ENCODE results near the gene TREH.
A peak's percentile ranks its signal among the peaks of the same experiment; 100 is the strongest.
"Not testable (repeated sequence)": the region's sequence is repeated elsewhere in the genome, so short reads cannot be mapped to it uniquely, and the experiment has no call there.

Gene TREH

DNA sequence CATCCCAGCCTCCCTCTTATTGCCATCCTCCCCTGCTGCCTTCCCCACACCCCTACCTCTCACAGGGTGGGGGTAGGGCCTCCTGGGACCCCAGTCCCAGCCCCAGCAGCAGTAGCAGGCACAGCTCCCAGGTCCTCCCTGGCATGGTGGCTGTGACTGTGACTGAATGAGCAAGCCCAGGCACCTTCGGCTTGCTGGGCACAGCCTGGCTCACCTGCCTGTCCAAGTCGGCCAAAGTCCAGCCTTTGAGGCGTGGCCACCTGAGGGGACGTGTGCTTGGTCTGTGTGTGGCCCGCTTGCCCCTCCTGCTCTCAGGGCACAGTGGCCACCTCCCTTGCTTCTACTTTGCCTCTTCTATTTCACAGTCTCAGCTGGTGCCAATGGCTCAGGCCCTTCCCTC is at the start of gene TREH:
TREH (minus strand) TSS at position 168 of the 400 bp plus-strand sequence; CDS start at position 145, 23 bp downstream.
- Histone ChIP-seq H3K4me3 (ENCODE audit: low read depth, low read length) (no peak within 1 kb of the TSS), H3K36me3 (ENCODE audit: control insufficient read depth, insufficient read depth, low read length) (no peaks in the 10 kb centered on the region), H3K27ac (ENCODE audit: low read depth, low read length) (no peak within 1 kb of the TSS), H3K9ac (ENCODE audit: low read length) (peak within 1 kb of the TSS; percentile 4), H3K9me3 (ENCODE audit: control insufficient read depth, insufficient read depth, low read depth, low read length) (peaks cover 20% of the 10 kb centered on the region), H3K27me3 (ENCODE audit: control insufficient read depth, insufficient read depth, low read length) (no peaks in the 10 kb centered on the region), H3K4me1 (ENCODE audit: control insufficient read depth, insufficient read depth, low read length) (peaks cover 7% of the 10 kb centered on the region; the same call in 1 of the 2 replicates)

DNA sequence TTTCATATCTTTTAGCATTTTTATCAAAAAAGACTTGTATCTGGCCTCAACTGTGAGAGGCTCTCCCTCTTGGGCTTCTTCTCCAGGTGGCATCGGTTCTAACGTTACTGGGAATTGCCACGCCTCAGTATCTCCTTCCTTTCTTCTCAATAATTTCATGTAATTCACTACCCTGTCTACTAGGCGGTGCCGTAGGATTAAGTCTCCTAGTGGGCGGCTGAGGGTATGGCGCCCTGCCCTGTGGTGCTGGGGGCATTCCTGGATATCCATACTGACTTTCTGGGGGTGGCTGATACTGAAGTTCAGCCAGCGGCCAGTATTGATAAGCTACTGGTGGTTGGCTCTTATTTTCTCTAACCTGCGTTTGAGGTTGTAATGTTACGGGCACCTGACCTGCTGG is 48.7 kb upstream of the TREH start:
- Histone ChIP-seq H3K36me3 (ENCODE audit: control insufficient read depth, insufficient read depth, low read length) (peaks cover 20% of the 10 kb centered on the region), H3K4me3 (ENCODE audit: low read depth, low read length) (peak overlapping the region; percentile 58), H3K9me3 (ENCODE audit: control insufficient read depth, insufficient read depth, low read depth, low read length) (peaks cover 11% of the 10 kb centered on the region; the same call in 1 of the 2 replicates), H3K9ac (ENCODE audit: low read length) (peak overlapping the region; percentile 95), H3K27ac (ENCODE audit: low read depth, low read length) (peak overlapping the region; percentile 65; the same call in 1 of the 2 replicates)
- not testable (repeated sequence) for H3K27me3 ChIP-seq (ENCODE audit: control insufficient read depth, insufficient read depth, low read length); H3K4me1 ChIP-seq (ENCODE audit: control insufficient read depth, insufficient read depth, low read length)

- peak overlapping the region; percentile 58; the same call in 1 of the 2 replicates for H3K4me3 ChIP-seq (ENCODE audit: low read depth, low read length)
- H3K27ac ChIP-seq (ENCODE audit: low read depth, low read length), result not testable (repeated sequence)
These were observed 48.2 kb upstream of the TREH start for GRCh38 chr11:118727721-118728066.

DNA sequence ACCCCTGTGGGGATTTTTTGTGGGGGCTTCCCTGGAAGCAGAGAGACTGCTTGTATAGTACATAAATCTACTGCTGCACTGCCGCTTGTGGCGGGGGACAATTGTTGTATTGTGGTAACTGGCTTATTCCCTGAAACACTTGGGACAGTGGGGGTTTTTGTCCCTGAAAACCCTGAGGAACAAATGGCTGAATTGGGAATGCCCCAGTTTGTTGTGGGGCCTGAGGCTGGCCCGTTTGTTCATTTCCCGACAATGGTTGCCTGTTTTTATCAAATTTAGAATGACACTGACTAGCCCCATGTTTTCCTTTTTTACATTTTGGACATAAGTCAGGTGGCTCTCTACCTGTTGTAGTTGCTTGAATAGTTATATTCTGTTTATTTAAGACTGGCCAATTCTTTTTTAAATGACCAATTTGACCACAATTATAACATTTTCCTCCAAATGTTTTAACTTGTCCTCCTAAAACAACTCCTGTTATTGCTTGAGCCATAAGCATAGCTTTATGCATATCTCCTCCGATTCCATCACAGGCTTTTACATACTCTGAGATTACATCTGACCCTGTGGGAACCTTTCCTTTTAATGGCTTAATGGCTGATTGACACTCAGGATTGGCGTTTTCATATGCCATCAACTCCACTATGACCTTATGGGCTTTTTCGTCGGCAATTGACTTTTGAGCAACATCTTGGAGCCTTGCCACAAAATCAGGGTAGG is 47.7 kb upstream of the TREH start:
- H3K36me3 ChIP-seq (ENCODE audit: control insufficient read depth, insufficient read depth, low read length), result peaks cover 17% of the 10 kb centered on the region
- peak overlapping the region; percentile 6; the same call in 1 of the 2 replicates for H3K27ac ChIP-seq (ENCODE audit: low read depth, low read length)
- H3K4me1 ChIP-seq (ENCODE audit: control insufficient read depth, insufficient read depth, low read length), result not testable (repeated sequence)

More at GRCh38 chr11:118727721-118728066, 48.2 kb upstream of the TREH start:
- H3K36me3 ChIP-seq (ENCODE audit: control insufficient read depth, insufficient read depth, low read length), result peaks cover 20% of the 10 kb centered on the region
- H3K9ac ChIP-seq (ENCODE audit: low read length), result peak overlapping the region; percentile 95
- H3K9me3 ChIP-seq (ENCODE audit: control insufficient read depth, insufficient read depth, low read depth, low read length), result peaks cover 11% of the 10 kb centered on the region; the same call in 1 of the 2 replicates
- H3K27me3 ChIP-seq (ENCODE audit: control insufficient read depth, insufficient read depth, low read length); H3K4me1 ChIP-seq (ENCODE audit: control insufficient read depth, insufficient read depth, low read length): not testable (repeated sequence)

DNA sequence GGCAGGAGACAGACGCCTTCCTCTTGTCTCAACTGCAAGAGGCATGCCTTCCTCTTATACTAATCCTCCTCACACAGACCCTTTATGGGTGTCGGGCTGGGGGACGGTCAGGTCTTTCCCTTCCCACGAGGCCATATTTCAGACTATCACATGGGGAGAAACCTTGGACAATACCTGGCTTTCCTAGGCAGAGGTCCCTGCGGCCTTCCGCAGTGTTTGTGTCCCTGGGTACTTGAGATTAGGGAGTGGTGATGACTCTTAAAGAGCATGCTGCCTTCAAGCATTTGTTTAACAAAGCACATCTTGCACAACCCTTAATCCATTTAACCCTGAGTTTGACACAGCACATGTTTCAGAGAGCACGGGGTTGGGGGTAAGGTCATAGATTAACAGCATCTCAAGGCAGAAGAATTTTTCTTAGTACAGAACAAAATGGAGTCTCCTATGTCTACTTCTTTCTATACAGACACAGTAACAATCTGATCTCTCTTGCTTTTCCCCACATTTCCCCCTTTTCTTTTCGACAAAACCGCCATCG is 42.1 kb upstream of the TREH start:
- not testable (repeated sequence) for H3K4me3 ChIP-seq (ENCODE audit: low read depth, low read length); H3K27ac ChIP-seq (ENCODE audit: low read depth, low read length); H3K27me3 ChIP-seq (ENCODE audit: control insufficient read depth, insufficient read depth, low read length); H3K9me3 ChIP-seq (ENCODE audit: control insufficient read depth, insufficient read depth, low read depth, low read length); H3K9ac ChIP-seq (ENCODE audit: low read length)
- peaks cover 12% of the 10 kb centered on the region; the same call in 1 of the 2 replicates for H3K4me1 ChIP-seq (ENCODE audit: control insufficient read depth, insufficient read depth, low read length)
- peaks cover 14% of the 10 kb centered on the region for H3K36me3 ChIP-seq (ENCODE audit: control insufficient read depth, insufficient read depth, low read length)

More for the DNA sequence above, 47.7 kb upstream of the TREH start:
- H3K9ac ChIP-seq (ENCODE audit: low read length), result peak overlapping the region; percentile 95
- H3K9me3 ChIP-seq (ENCODE audit: control insufficient read depth, insufficient read depth, low read depth, low read length); H3K27me3 ChIP-seq (ENCODE audit: control insufficient read depth, insufficient read depth, low read length): not testable (repeated sequence)
- peak overlapping the region; percentile 58 for H3K4me3 ChIP-seq (ENCODE audit: low read depth, low read length)

DNA sequence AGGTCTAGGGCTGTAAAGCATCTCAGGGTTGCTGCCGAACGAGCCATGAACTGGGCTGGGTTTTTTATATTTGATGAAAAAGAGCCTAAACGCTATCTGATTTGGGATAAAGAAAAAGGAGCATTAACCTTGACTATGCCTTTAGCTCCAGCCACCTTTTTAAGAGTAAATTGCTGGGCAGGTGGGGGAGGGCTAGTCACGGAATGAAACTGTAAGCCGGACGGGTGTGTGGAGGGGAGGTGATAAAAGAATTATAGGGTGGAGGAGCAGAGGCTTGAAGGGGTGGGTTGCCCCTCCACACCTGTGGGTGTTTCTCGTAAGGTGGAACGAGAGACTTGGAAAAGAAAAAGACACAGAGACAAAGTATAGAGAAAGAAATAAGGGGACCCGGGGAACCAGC is 41.3 kb upstream of the TREH start:
- peak overlapping the region; percentile 55 for H3K4me3 ChIP-seq (ENCODE audit: low read depth, low read length)
- H3K9me3 ChIP-seq (ENCODE audit: control insufficient read depth, insufficient read depth, low read depth, low read length); H3K27me3 ChIP-seq (ENCODE audit: control insufficient read depth, insufficient read depth, low read length): not testable (repeated sequence)
- H3K9ac ChIP-seq (ENCODE audit: low read length), result peak overlapping the region; percentile 83
- H3K4me1 ChIP-seq (ENCODE audit: control insufficient read depth, insufficient read depth, low read length), result peaks cover 15% of the 10 kb centered on the region
- H3K36me3 ChIP-seq (ENCODE audit: control insufficient read depth, insufficient read depth, low read length), result peaks cover 14% of the 10 kb centered on the region
- H3K27ac ChIP-seq (ENCODE audit: low read depth, low read length), result peak overlapping the region; percentile 74; the same call in 1 of the 2 replicates

DNA sequence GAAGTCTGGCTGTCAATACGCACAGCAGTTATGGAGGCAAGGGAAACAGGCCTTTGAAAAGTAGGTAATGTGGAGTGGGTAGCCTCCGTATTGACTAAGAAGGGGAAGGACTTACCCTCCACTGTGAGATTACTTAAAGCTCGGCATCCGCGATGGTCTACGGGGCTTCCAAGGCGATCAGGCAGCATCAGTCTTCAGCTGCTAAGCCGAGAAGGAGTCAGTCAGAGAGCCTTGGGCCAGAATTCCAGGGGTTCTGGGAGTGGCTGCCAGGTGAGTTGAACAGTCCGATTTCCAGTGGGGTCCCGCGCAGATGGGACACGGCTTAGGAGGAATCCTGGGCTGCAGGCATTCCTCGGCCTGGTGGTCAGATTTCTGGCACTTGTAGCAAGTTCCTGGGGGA is 40.6 kb upstream of the TREH start:
- H3K27ac ChIP-seq (ENCODE audit: low read depth, low read length), result peak overlapping the region; percentile 74; the same call in 1 of the 2 replicates
- peak overlapping the region; percentile 83 for H3K9ac ChIP-seq (ENCODE audit: low read length)
- H3K9me3 ChIP-seq (ENCODE audit: control insufficient read depth, insufficient read depth, low read depth, low read length), result not testable (repeated sequence)

GRCh38 chr11:118718562-118718961 is 39.1 kb upstream of the TREH start:
- H3K9ac ChIP-seq (ENCODE audit: low read length), result peak overlapping the region; percentile 55
- H3K4me3 ChIP-seq (ENCODE audit: low read depth, low read length), result peak overlapping the region; percentile 36
- H3K36me3 ChIP-seq (ENCODE audit: control insufficient read depth, insufficient read depth, low read length), result peaks cover 14% of the 10 kb centered on the region
- H3K9me3 ChIP-seq (ENCODE audit: control insufficient read depth, insufficient read depth, low read depth, low read length); H3K27me3 ChIP-seq (ENCODE audit: control insufficient read depth, insufficient read depth, low read length): not testable (repeated sequence)
- peaks cover 25% of the 10 kb centered on the region for H3K4me1 ChIP-seq (ENCODE audit: control insufficient read depth, insufficient read depth, low read length)
- 0 out of 2 replicates have a peak overlapping the region, but pooled peaks have one; percentile 56 for H3K27ac ChIP-seq (ENCODE audit: low read depth, low read length)

More for the DNA sequence above, 40.6 kb upstream of the TREH start:
- Histone ChIP-seq H3K4me3 (ENCODE audit: low read depth, low read length) (peak overlapping the region; percentile 55), H3K4me1 (ENCODE audit: control insufficient read depth, insufficient read depth, low read length) (peaks cover 21% of the 10 kb centered on the region), H3K36me3 (ENCODE audit: control insufficient read depth, insufficient read depth, low read length) (peaks cover 14% of the 10 kb centered on the region)
- not testable (repeated sequence) for H3K27me3 ChIP-seq (ENCODE audit: control insufficient read depth, insufficient read depth, low read length)

GRCh38 chr11:118717733-118718132 is 38.3 kb upstream of the TREH start:
- H3K27ac ChIP-seq (ENCODE audit: low read depth, low read length), result peak overlapping the region; percentile 68; the same call in 1 of the 2 replicates
- not testable (repeated sequence) for H3K27me3 ChIP-seq (ENCODE audit: control insufficient read depth, insufficient read depth, low read length); H3K36me3 ChIP-seq (ENCODE audit: control insufficient read depth, insufficient read depth, low read length); H3K9me3 ChIP-seq (ENCODE audit: control insufficient read depth, insufficient read depth, low read depth, low read length)
- peak overlapping the region; percentile 36; the same call in 1 of the 2 replicates for H3K4me3 ChIP-seq (ENCODE audit: low read depth, low read length)
- H3K9ac ChIP-seq (ENCODE audit: low read length), result peak overlapping the region; percentile 55
- H3K4me1 ChIP-seq (ENCODE audit: control insufficient read depth, insufficient read depth, low read length), result peaks cover 20% of the 10 kb centered on the region

GRCh38 chr11:118717221-118717620 is 37.8 kb upstream of the TREH start:
- H3K9ac ChIP-seq (ENCODE audit: low read length); H3K27me3 ChIP-seq (ENCODE audit: control insufficient read depth, insufficient read depth, low read length); H3K4me3 ChIP-seq (ENCODE audit: low read depth, low read length); H3K9me3 ChIP-seq (ENCODE audit: control insufficient read depth, insufficient read depth, low read depth, low read length); H3K27ac ChIP-seq (ENCODE audit: low read depth, low read length); H3K36me3 ChIP-seq (ENCODE audit: control insufficient read depth, insufficient read depth, low read length): not testable (repeated sequence)
- peaks cover 20% of the 10 kb centered on the region for H3K4me1 ChIP-seq (ENCODE audit: control insufficient read depth, insufficient read depth, low read length)

DNA sequence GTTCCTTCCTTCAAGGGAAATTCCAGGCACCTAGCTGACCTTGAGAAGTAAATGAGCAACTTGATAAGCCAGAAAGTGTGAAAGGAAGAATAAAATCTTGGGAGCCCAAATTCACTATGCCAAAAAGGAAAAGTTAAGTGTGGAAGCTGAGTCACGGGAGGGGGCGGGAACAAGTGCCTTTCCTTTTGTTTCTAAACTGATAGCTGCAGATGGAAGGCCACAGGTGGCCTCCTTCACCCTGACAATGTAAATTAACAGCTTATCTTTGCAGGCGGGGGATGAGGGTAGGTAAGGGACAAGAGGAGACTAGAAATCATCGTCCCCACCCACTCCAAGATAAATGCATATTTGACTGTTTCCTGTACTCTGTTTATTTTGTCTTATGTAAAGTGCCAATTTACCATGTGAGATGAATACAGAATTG is 36.4 kb upstream of the TREH start:
- H3K27me3 ChIP-seq (ENCODE audit: control insufficient read depth, insufficient read depth, low read length), result no peaks in the 10 kb centered on the region
- no peaks in the 10 kb centered on the region for H3K9me3 ChIP-seq (ENCODE audit: control insufficient read depth, insufficient read depth, low read depth, low read length)
- H3K9ac ChIP-seq (ENCODE audit: low read length), result peak overlapping the region; percentile 92
- H3K4me3 ChIP-seq (ENCODE audit: low read depth, low read length), result 0 out of 2 replicates have a peak overlapping the region, but pooled peaks have one; percentile 2
- H3K36me3 ChIP-seq (ENCODE audit: control insufficient read depth, insufficient read depth, low read length), result peaks cover 4% of the 10 kb centered on the region; the same call in 1 of the 2 replicates
- peaks cover 20% of the 10 kb centered on the region for H3K4me1 ChIP-seq (ENCODE audit: control insufficient read depth, insufficient read depth, low read length)
- peak overlapping the region; percentile 96 for H3K27ac ChIP-seq (ENCODE audit: low read depth, low read length)

Data from HUES6 (cell line).